Measurements from ENCODE around the gene EME1. TPM values are rescaled to one million over a fixed set of nuclear protein-coding genes. Genes with fewer than 3 reads are reported as not detected.
A peak's percentile ranks its signal among the peaks of the same experiment; 100 is the strongest.

EME1 gene
- total RNA-seq, 1 donor from 2014 or later, result 1.8 TPM

GRCh38 chr17:50421308-50422051 is 48.5 kb downstream of the EME1 start:
- TF ChIP-seq CTCF (IDR thresholded peaks at IDR 0.05), result no peak
- Histone ChIP-seq H3K4me3 (peak overlapping the region; percentile 20), H3K27ac (peak overlapping the region; percentile 51), H3K36me3 (no peaks in the 10 kb centered on the region), H3K9me3 (no peaks in the 10 kb centered on the region), H3K27me3 (ENCODE audit: low read depth) (no peaks in the 10 kb centered on the region), H3K4me1 (peaks cover 39% of the 10 kb centered on the region)
- intact Hi-C loops (cut with DNase I), result no loop called here
- ATAC-seq (no peak), DNase-seq (no peak)

- intact Hi-C loops (cut with DNase I), result no loop called here
- peaks cover 52% of the 10 kb centered on the region for H3K4me1 ChIP-seq
Observed at GRCh38 chr17:50422738-50423137, 49.7 kb downstream of the EME1 start.

GRCh38 chr17:50423553-50424159 is 50.6 kb downstream of the EME1 start:
- DNase-seq, result peak; percentile 66
- Histone ChIP-seq H3K27ac (peak overlapping the region; percentile 8), H3K4me3 (no peak overlapping the region), H3K36me3 (no peaks in the 10 kb centered on the region), H3K9me3 (no peaks in the 10 kb centered on the region), H3K4me1 (peaks cover 59% of the 10 kb centered on the region), H3K27me3 (ENCODE audit: low read depth) (no peaks in the 10 kb centered on the region)
- intact Hi-C loops (cut with DNase I), result no loop called here
- TF ChIP-seq CTCF (IDR thresholded peaks at IDR 0.05), result no peak
- peak in 1 of 2 donors; percentile 32 for ATAC-seq

More at GRCh38 chr17:50422738-50423137, 49.7 kb downstream of the EME1 start:
- H3K4me3 ChIP-seq, result no peak overlapping the region
- no peaks in the 10 kb centered on the region for H3K9me3 ChIP-seq
- DNase-seq (no peak), ATAC-seq (no peak)
- H3K27me3 ChIP-seq (ENCODE audit: low read depth), result no peaks in the 10 kb centered on the region
- H3K36me3 ChIP-seq, result no peaks in the 10 kb centered on the region
- H3K27ac ChIP-seq, result no peak overlapping the region
- no peak for TF ChIP-seq CTCF (IDR thresholded peaks at IDR 0.05)

- Histone ChIP-seq H3K27me3 (ENCODE audit: low read depth) (no peaks in the 10 kb centered on the region), H3K36me3 (no peaks in the 10 kb centered on the region), H3K4me1 (peaks cover 67% of the 10 kb centered on the region), H3K4me3 (no peak overlapping the region), H3K27ac (peak overlapping the region; percentile 87), H3K9me3 (no peaks in the 10 kb centered on the region)
- ATAC-seq (no peak), DNase-seq (no peak)
- TF ChIP-seq CTCF (IDR thresholded peaks at IDR 0.05), result no peak
- intact Hi-C loops (cut with DNase I), result no loop called here
Observed at GRCh38 chr17:50424246-50424995, 51.4 kb downstream of the EME1 start.

GRCh38 chr17:50424996-50425681 is 52.1 kb downstream of the EME1 start:
- intact Hi-C loops (cut with DNase I), result no loop called here
- peak overlapping the region; percentile 87 for H3K27ac ChIP-seq
- ATAC-seq (no peak), DNase-seq (no peak)
- H3K27me3 ChIP-seq (ENCODE audit: low read depth), result no peaks in the 10 kb centered on the region
- H3K36me3 ChIP-seq, result no peaks in the 10 kb centered on the region
- peak overlapping the region; percentile 95 for H3K4me3 ChIP-seq
- TF ChIP-seq CTCF (IDR thresholded peaks at IDR 0.05), result no peak
- no peaks in the 10 kb centered on the region for H3K9me3 ChIP-seq
- H3K4me1 ChIP-seq, result peaks cover 73% of the 10 kb centered on the region
